ENCODE measurements around the gene PUS10.

PUS10 gene

GRCh38 chr2:61017556-61018317 lies at the start of gene PUS10, which contains the start of gene PEX13:
TSS of gene PUS10 (minus strand) at chr2:61018255. CDS start at chr2:61011890, 6,365 bp downstream.
TSS of gene PEX13 (plus strand) at chr2:61017720. CDS start at chr2:61017760, 40 bp downstream.
- peak; percentile 73 for DNase-seq (ENCODE audit: low spot score)
- no peak for TF ChIP-seq CTCF (IDR thresholded peaks at IDR 0.05; ENCODE audit: extremely low read depth, missing control alignments)

- no peak for TF ChIP-seq CTCF (IDR thresholded peaks at IDR 0.05; ENCODE audit: extremely low read depth, missing control alignments)
- DNase-seq (ENCODE audit: low spot score): peak; percentile 97
These were observed 48.0 kb upstream of the PUS10 start, which contains the start of gene SANBR for GRCh38 chr2:61065714-61066709. TSS of gene SANBR (plus strand) at chr2:61065871. CDS start at chr2:61070351, 4,480 bp downstream.

- DNase-seq (ENCODE audit: low spot score): no peak
These were observed 41.3 kb upstream of the PUS10 start for GRCh38 chr2:61059382-61059781.

GRCh38 chr2:61057562-61057961 lies 39.5 kb upstream of the PUS10 start:
- no peak for DNase-seq (ENCODE audit: low spot score)
- TF ChIP-seq CTCF (IDR thresholded peaks at IDR 0.05; ENCODE audit: extremely low read depth, missing control alignments): no peak

More at GRCh38 chr2:61059382-61059781, 41.3 kb upstream of the PUS10 start:
- TF ChIP-seq CTCF (IDR thresholded peaks at IDR 0.05; ENCODE audit: extremely low read depth, missing control alignments): no peak

- no peak for DNase-seq (ENCODE audit: low spot score)
- no peak for TF ChIP-seq CTCF (IDR thresholded peaks at IDR 0.05; ENCODE audit: extremely low read depth, missing control alignments)
These were observed 37.5 kb upstream of the PUS10 start for GRCh38 chr2:61055557-61055956.

GRCh38 chr2:61045999-61046398 lies 27.9 kb upstream of the PUS10 start:
- TF ChIP-seq CTCF (IDR thresholded peaks at IDR 0.05; ENCODE audit: extremely low read depth, missing control alignments): no peak
- DNase-seq (ENCODE audit: low spot score): no peak
